T-cell (primary cell): ENCODE data around the gene LAMA3. TPM values are rescaled to one million over a fixed set of nuclear protein-coding genes. Genes with fewer than 3 reads are reported as not detected.

Source experiments
- ATAC-seq, 4 experiments: fragments of 200-7000 bp in 3 of 4; fragments of 150-1000 bp in 1 of 4; cut with Tn5 transposase; replicated peaks in 1 of 4; 1 replicate in 3 of 4; 2 replicates in 1 of 4; pipeline ENCODE4 v1.10.0; 2021; ENCODE audit warnings: moderate library complexity in 3 of 4, mild to moderate bottlenecking in 2 of 4, moderate number of reproducible peaks in 1 of 4
- CTCF ChIA-PET, 2 donors: fragments of 300-600 bp; sonication (Branson Sonifier 250); formaldehyde crosslinking; loops; one replicate each; lab custom pipeline; 2022; ENCODE audit warnings: antibody characterized with exemption in 2 of 2; lab: Charles Lee
- POLR2A ChIA-PET, 2 donors: fragments of 300-600 bp; sonication (Branson Sonifier 250); formaldehyde crosslinking; loops; one replicate each; lab custom pipeline; 2022; ENCODE audit warnings: antibody characterized with exemption in 2 of 2; lab: Charles Lee
- DNase-seq, 35 experiments: peaks; one replicate each; pipeline versions ENCODE4 v3.0.0 to v3.0.0-alpha.2; 2013 to 2023
- H3K27ac ChIP-seq: one replicate; pipeline ENCODE4 v1.5.1; 2013; ENCODE audit warnings: low read length
- H3K27me3 ChIP-seq, 2 experiments: replicated peaks in 1 of 2; 1 replicate in 1 of 2; 2 replicates in 1 of 2; pipeline versions ENCODE4 v1.6.1 to v1.7.0; 2013; ENCODE audit warnings: low read length in 1 of 2, mixed read lengths in 1 of 2; ENCODE audit not compliant: control insufficient read depth in 2 of 2, insufficient read depth in 2 of 2; ENCODE audit errors: extremely low read depth in 1 of 2
- H3K36me3 ChIP-seq, 2 donors: 1 replicate in 1 of 2; 2 replicates in 1 of 2; pipeline versions ENCODE4 v1.6.1 to v1.7.0; 2013; ENCODE audit warnings: low read length in 1 of 2; ENCODE audit not compliant: control insufficient read depth in 2 of 2, insufficient read depth in 1 of 2; ENCODE audit errors: extremely low read depth in 1 of 2
- H3K4me1 ChIP-seq, 2 experiments: 1 replicate in 1 of 2; 2 replicates in 1 of 2; pipeline versions ENCODE4 v1.6.1 to v1.7.0; 2013; ENCODE audit warnings: low read length in 2 of 2, mixed read lengths in 1 of 2; ENCODE audit not compliant: insufficient read depth in 2 of 2, control insufficient read depth in 1 of 2; ENCODE audit errors: extremely low read depth in 1 of 2
- H3K4me3 ChIP-seq, 2 donors: 1 replicate in 1 of 2; 2 replicates in 1 of 2; pipeline versions ENCODE4 v1.5.1 to v1.7.0; 2013; ENCODE audit warnings: mild to moderate bottlenecking in 2 of 2, low read length in 1 of 2, moderate library complexity in 1 of 2; ENCODE audit not compliant: control insufficient read depth in 1 of 2; ENCODE audit errors: extremely low read depth in 1 of 2
- H3K9me3 ChIP-seq: 2 replicates; pipeline ENCODE4 v1.7.0; 2013
- H3K27ac Mint-ChIP-seq, 2 donors: one replicate each; pipeline ENCODE4 v1.8.0; 2020 to 2021; ENCODE audit warnings: mild to moderate bottlenecking in 2 of 2, mixed read lengths in 2 of 2
- H3K27me3 Mint-ChIP-seq, 2 donors: one replicate each; pipeline ENCODE4 v1.8.0; 2021 to 2022; ENCODE audit warnings: mixed read lengths in 2 of 2
- H3K36me3 Mint-ChIP-seq: one replicate; pipeline ENCODE4 v1.8.0; 2021; ENCODE audit warnings: mixed read lengths
- H3K4me1 Mint-ChIP-seq, 3 donors: one replicate each; pipeline ENCODE4 v1.8.0; 2020 to 2022; ENCODE audit warnings: mixed read lengths in 3 of 3, mild to moderate bottlenecking in 1 of 3
- H3K4me3 Mint-ChIP-seq, 3 donors: one replicate each; pipeline ENCODE4 v1.8.0; 2020 to 2022; ENCODE audit warnings: mild to moderate bottlenecking in 3 of 3, mixed read lengths in 3 of 3, moderate library complexity in 3 of 3
- H3K9me3 Mint-ChIP-seq, 3 donors: one replicate each; pipeline ENCODE4 v1.8.0; 2020 to 2022; ENCODE audit warnings: mixed read lengths in 3 of 3
- WGBS: methylation state at CpG from one replicate; pipeline ENCODE4 v1.1.5; 2013; ENCODE audit warnings: missing lambda C conversion rate; ENCODE audit not compliant: insufficient coverage; 5-methylcytosine and 5-hydroxymethylcytosine counted together
- total RNA-seq, 35 experiments: library from RNA in 6 of 35; stranded (reverse) in 6 of 35; fragments of 120-200 nt in 1 of 35; gene quantifications; one replicate each; pipeline versions ENCODE4 v1.2.1 to v1.2.4 and lab custom pipeline; 2013 to 2026

The LAMA3 gene
- total RNA-seq, 5 donors from 2014 or later (not counting 1 experiment from before 2014, with no cell fraction given) = 0.20 to 0.44 (median 0.26) TPM; not detected in 2

GRCh38 chr18:23833714-23834113, 144.5 kb downstream of the LAMA3 start:
- 20% methylated on average over 1 of the region's 6 CpGs for WGBS
- no peaks in the 10 kb centered on the region for H3K9me3 Mint-ChIP-seq
- Histone ChIP-seq H3K27ac (no peak overlapping the region), H3K27me3 (no peaks in the 10 kb centered on the region), H3K9me3 (no peaks in the 10 kb centered on the region), H3K4me3 (no peak overlapping the region), H3K36me3 (no peaks in the 10 kb centered on the region), H3K4me1 (peaks cover 0 to 2% of the 10 kb centered on the region in 2 experiments)
- POLR2A ChIA-PET = no interaction called here
- no peaks in the 10 kb centered on the region for H3K27me3 Mint-ChIP-seq
- ATAC-seq (no peak), DNase-seq (peak in 1 of 35 experiments; percentile 11)
- H3K4me1 Mint-ChIP-seq = peaks cover 6 to 14% (median 7%) of the 10 kb centered on the region in 3 donors
- H3K4me3 Mint-ChIP-seq = no peak overlapping the region
- CTCF ChIA-PET = no interaction called here
- no peaks in the 10 kb centered on the region for H3K36me3 Mint-ChIP-seq
- H3K27ac Mint-ChIP-seq = no peak overlapping the region

- no peaks in the 10 kb centered on the region for H3K4me1 ChIP-seq
- H3K9me3 ChIP-seq = no peaks in the 10 kb centered on the region
- H3K27ac ChIP-seq = no peak overlapping the region
- H3K27me3 Mint-ChIP-seq = no peaks in the 10 kb centered on the region
- no peak overlapping the region for H3K4me3 ChIP-seq
- no peaks in the 10 kb centered on the region for H3K27me3 ChIP-seq
- H3K9me3 Mint-ChIP-seq = no peaks in the 10 kb centered on the region
- ChIA-PET POLR2A (no interaction called here), CTCF (no interaction called here)
- no peak overlapping the region for H3K4me3 Mint-ChIP-seq
- no peaks in the 10 kb centered on the region for H3K36me3 ChIP-seq
- no CpG with 5 or more reads among the region's 3 CpGs for WGBS
- H3K36me3 Mint-ChIP-seq = no peaks in the 10 kb centered on the region
- no peak overlapping the region for H3K27ac Mint-ChIP-seq
- ATAC-seq = no peak
- peaks cover 0 to 10% (median 4%) of the 10 kb centered on the region in 3 donors for H3K4me1 Mint-ChIP-seq
- DNase-seq = no peak
These were observed 145.8 kb downstream of the LAMA3 start for GRCh38 chr18:23835091-23835490.

- Mint-ChIP-seq H3K27me3 (no peaks in the 10 kb centered on the region), H3K4me1 (peaks cover 0 to 10% (median 4%) of the 10 kb centered on the region in 3 donors), H3K4me3 (no peak overlapping the region), H3K27ac (no peak overlapping the region), H3K9me3 (no peaks in the 10 kb centered on the region), H3K36me3 (no peaks in the 10 kb centered on the region)
- WGBS = 100% methylated on average over 1 of the region's 4 CpGs
- Histone ChIP-seq H3K9me3 (no peaks in the 10 kb centered on the region), H3K27me3 (no peaks in the 10 kb centered on the region), H3K4me1 (no peaks in the 10 kb centered on the region), H3K27ac (no peak overlapping the region), H3K4me3 (no peak overlapping the region), H3K36me3 (no peaks in the 10 kb centered on the region)
- ATAC-seq (no peak), DNase-seq (no peak)
- CTCF ChIA-PET = no interaction called here
- POLR2A ChIA-PET = no interaction called here
These were observed 146.3 kb downstream of the LAMA3 start for GRCh38 chr18:23835506-23835905.

GRCh38 chr18:23837591-23837990, 148.3 kb downstream of the LAMA3 start:
- peaks cover 0 to 10% (median 4%) of the 10 kb centered on the region in 3 donors for H3K4me1 Mint-ChIP-seq
- WGBS = no CpG with 5 or more reads among the region's 1 CpG

GRCh38 chr18:23838233-23838632, 149.0 kb downstream of the LAMA3 start:
- Mint-ChIP-seq H3K4me1 (peaks cover 0 to 10% (median 4%) of the 10 kb centered on the region in 3 donors), H3K9me3 (no peaks in the 10 kb centered on the region), H3K27ac (no peak overlapping the region), H3K36me3 (no peaks in the 10 kb centered on the region), H3K4me3 (no peak overlapping the region), H3K27me3 (no peaks in the 10 kb centered on the region)
- no peak overlapping the region for H3K27ac ChIP-seq
- no peaks in the 10 kb centered on the region for H3K9me3 ChIP-seq
- WGBS = no CpG with 5 or more reads among the region's 2 CpGs
- DNase-seq (no peak), ATAC-seq (no peak)
- H3K4me1 ChIP-seq = no peaks in the 10 kb centered on the region
- no peaks in the 10 kb centered on the region for H3K36me3 ChIP-seq
- POLR2A ChIA-PET = interaction anchor here (0.6 to 1.7 kb wide), 3 partner anchors 10 to 1986 kb away, joined by 3 to 11 read pairs (median 3); no protein-coding TSS in a partner anchor
- CTCF ChIA-PET = interaction anchor here in 1 of 2 donors (0.6 to 1.6 kb wide), 4 partner anchors 9 to 80 kb away, joined by 3 to 5 read pairs (median 3); no protein-coding TSS in a partner anchor
- no peak overlapping the region for H3K4me3 ChIP-seq
- no peaks in the 10 kb centered on the region for H3K27me3 ChIP-seq

More at GRCh38 chr18:23837591-23837990, 148.3 kb downstream of the LAMA3 start:
- POLR2A ChIA-PET = interaction anchor here (0.6 to 1.7 kb wide), 2 partner anchors 9 to 60 kb away, joined by 4 to 11 read pairs; no protein-coding TSS in a partner anchor
- Mint-ChIP-seq H3K36me3 (no peaks in the 10 kb centered on the region), H3K27me3 (no peaks in the 10 kb centered on the region), H3K9me3 (no peaks in the 10 kb centered on the region), H3K4me3 (no peak overlapping the region), H3K27ac (no peak overlapping the region)
- Histone ChIP-seq H3K4me3 (no peak overlapping the region), H3K27ac (no peak overlapping the region), H3K36me3 (no peaks in the 10 kb centered on the region), H3K4me1 (no peaks in the 10 kb centered on the region), H3K27me3 (no peaks in the 10 kb centered on the region), H3K9me3 (no peaks in the 10 kb centered on the region)
- peak in 2 of 35 experiments; percentile 10 to 25 for DNase-seq
- CTCF ChIA-PET = interaction anchor here in 1 of 2 donors (0.6 to 1.6 kb wide), 6 partner anchors 9 to 321 kb away, joined by 3 to 5 read pairs (median 4); no protein-coding TSS in a partner anchor
- ATAC-seq = no peak

- no peak for ATAC-seq
- Mint-ChIP-seq H3K4me3 (no peak overlapping the region), H3K27me3 (no peaks in the 10 kb centered on the region), H3K36me3 (no peaks in the 10 kb centered on the region), H3K9me3 (no peaks in the 10 kb centered on the region), H3K27ac (no peak overlapping the region), H3K4me1 (peaks cover 0 to 10% (median 4%) of the 10 kb centered on the region in 3 donors)
- H3K27me3 ChIP-seq = no peaks in the 10 kb centered on the region
- no peaks in the 10 kb centered on the region for H3K9me3 ChIP-seq
- no peak for DNase-seq
- ChIA-PET POLR2A (interaction anchor here in 1 of 2 donors (0.6 kb wide), 1 partner anchor 221 kb away, joined by 3 read pairs; no protein-coding TSS in a partner anchor), CTCF (interaction anchor here in 1 of 2 donors (1.2 kb wide), 1 partner anchor 10 kb away, joined by 3 read pairs; no protein-coding TSS in a partner anchor)
- 72% methylated on average over 3 of the region's 7 CpGs for WGBS
- no peak overlapping the region for H3K27ac ChIP-seq
- no peak overlapping the region for H3K4me3 ChIP-seq
- no peaks in the 10 kb centered on the region for H3K36me3 ChIP-seq
- H3K4me1 ChIP-seq = no peaks in the 10 kb centered on the region
These were observed 149.6 kb downstream of the LAMA3 start for GRCh38 chr18:23838801-23839366.
